Measurements from ENCODE around the gene RPEL1. TPM values are rescaled to one million over a fixed set of nuclear protein-coding genes. Genes with fewer than 3 reads are reported as not detected.

The RPEL1 gene
- total RNA-seq, 1 donor from 2014 or later, result not detected

DNA sequence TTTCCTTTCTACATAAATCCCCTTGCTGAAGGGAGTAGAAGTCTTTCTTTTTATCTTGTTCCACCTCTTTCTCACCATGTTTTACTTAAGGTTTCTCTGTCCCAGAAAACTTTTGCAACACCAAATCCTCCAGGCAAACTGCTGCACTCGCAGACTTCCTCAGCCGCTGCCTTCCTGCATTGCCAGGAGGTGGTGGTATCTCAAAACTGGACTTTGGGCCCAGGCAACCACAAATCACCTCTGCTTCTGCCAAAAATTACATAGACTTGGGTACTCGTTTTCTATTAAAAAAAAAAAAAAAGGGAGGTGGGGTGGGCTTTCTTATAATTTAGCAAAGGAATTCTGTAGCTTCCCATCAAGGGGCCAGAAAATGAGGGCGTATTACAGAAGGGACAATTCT lies 45.9 kb downstream of the RPEL1 start:
- no peaks in the 10 kb centered on the region for H3K27me3 ChIP-seq
- H3K9me3 ChIP-seq, result no peaks in the 10 kb centered on the region
- TF ChIP-seq, protein P1, sequence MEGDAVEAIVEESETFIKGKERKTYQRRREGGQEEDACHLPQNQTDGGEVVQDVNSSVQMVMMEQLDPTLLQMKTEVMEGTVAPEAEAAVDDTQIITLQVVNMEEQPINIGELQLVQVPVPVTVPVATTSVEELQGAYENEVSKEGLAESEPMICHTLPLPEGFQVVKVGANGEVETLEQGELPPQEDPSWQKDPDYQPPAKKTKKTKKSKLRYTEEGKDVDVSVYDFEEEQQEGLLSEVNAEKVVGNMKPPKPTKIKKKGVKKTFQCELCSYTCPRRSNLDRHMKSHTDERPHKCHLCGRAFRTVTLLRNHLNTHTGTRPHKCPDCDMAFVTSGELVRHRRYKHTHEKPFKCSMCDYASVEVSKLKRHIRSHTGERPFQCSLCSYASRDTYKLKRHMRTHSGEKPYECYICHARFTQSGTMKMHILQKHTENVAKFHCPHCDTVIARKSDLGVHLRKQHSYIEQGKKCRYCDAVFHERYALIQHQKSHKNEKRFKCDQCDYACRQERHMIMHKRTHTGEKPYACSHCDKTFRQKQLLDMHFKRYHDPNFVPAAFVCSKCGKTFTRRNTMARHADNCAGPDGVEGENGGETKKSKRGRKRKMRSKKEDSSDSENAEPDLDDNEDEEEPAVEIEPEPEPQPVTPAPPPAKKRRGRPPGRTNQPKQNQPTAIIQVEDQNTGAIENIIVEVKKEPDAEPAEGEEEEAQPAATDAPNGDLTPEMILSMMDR (IDR thresholded peaks at IDR 0.05), result no peak
- H3K36me3 ChIP-seq, result no peaks in the 10 kb centered on the region
- no peaks in the 10 kb centered on the region for H3K4me1 ChIP-seq
- DNase-seq (ENCODE audit: low spot score in 2 of 2), result no peak
- intact Hi-C loops (cut with DNase I), result no loop called here
- no peak overlapping the region for H3K27ac ChIP-seq
- H3K4me3 ChIP-seq, result no peak overlapping the region

DNA sequence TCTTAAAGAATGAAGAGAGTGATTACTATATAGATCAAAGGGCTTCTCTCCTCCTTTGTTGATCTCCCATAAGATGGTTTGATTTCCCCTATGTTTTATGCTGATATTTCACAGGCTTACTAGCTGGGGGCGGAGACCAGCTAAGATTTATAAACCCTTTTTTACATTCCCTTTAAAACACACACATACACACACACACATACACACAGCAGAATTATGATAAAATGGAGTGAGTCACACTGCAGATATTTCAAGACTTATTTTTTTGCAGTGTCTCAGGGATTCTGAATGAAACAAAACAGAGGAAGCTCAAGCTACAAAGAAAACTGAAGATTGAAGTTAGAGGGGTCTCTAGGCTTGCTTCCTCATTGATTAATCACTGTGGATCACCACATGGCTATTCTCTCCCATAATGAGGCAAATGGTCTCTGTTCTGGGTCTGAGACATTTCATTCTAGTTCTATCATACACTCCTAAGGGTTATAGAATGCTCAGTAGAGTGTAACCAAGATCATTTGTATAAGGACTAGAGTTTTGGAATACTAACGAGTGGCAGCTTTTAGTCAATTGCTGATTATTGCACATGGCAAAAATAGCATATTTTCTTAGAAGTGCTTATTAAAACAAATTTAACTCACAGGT lies 49.8 kb downstream of the RPEL1 start:
- intact Hi-C loops (cut with DNase I), result no loop called here

More for the DNA sequence above, 49.8 kb downstream of the RPEL1 start:
- peaks cover 0 to under 1% of the 10 kb centered on the region in 2 donors for H3K36me3 ChIP-seq
- no peak overlapping the region for H3K27ac ChIP-seq
- no peaks in the 10 kb centered on the region for H3K27me3 ChIP-seq
- TF ChIP-seq, protein P1 (IDR thresholded peaks at IDR 0.05), result no peak
- no peak for DNase-seq (ENCODE audit: low spot score in 2 of 2)
- no peaks in the 10 kb centered on the region for H3K4me1 ChIP-seq
- H3K4me3 ChIP-seq, result no peak overlapping the region
- H3K9me3 ChIP-seq, result no peaks in the 10 kb centered on the region

Other genes with a start within 250 kb of the RPEL1 start
- 25.9 TPM for gene NT5C2, start 52.6 kb upstream of the RPEL1 start, total RNA-seq
- gene INA, start 31.3 kb downstream of the RPEL1 start, total RNA-seq, result not detected
- 9.7 TPM for gene PCGF6, start 105.3 kb downstream of the RPEL1 start, total RNA-seq
- 2.4 TPM for gene TAF5, start 122.1 kb downstream of the RPEL1 start, total RNA-seq
- 481 TPM for gene ATP5MK, start 150.6 kb downstream of the RPEL1 start, total RNA-seq
- 4.8 TPM for gene PDCD11, start 150.7 kb downstream of the RPEL1 start, total RNA-seq
- 124 TPM for gene CALHM2, start 206.5 kb downstream of the RPEL1 start, total RNA-seq
- gene CALHM1, start 213.0 kb downstream of the RPEL1 start, total RNA-seq, result not detected
- not detected for gene CALHM3, start 233.4 kb downstream of the RPEL1 start, total RNA-seq
- not detected for gene NEURL1, start 247.8 kb downstream of the RPEL1 start, total RNA-seq